GM12872 (cell line): ENCODE measurements around the gene LOXHD1.

Experiments used
- CTCF ChIP-seq: IDR thresholded peaks from 3 replicates; pipeline ENCODE4 v1.5.1; 2011; ENCODE audit warnings: low read depth, mild to moderate bottlenecking, low read length, moderate library complexity; ENCODE audit not compliant: insufficient read depth

LOXHD1 gene

GRCh38 chr18:46649071-46649862 lies 7.8 kb downstream of the LOXHD1 start:
- no peak for TF ChIP-seq CTCF

GRCh38 chr18:46646468-46646867 lies 10.6 kb downstream of the LOXHD1 start:
- no peak for TF ChIP-seq CTCF

GRCh38 chr18:46642561-46642960 lies 14.5 kb downstream of the LOXHD1 start:
- TF ChIP-seq CTCF, result no peak

GRCh38 chr18:46641917-46642316 lies 15.1 kb downstream of the LOXHD1 start:
- TF ChIP-seq CTCF, result no peak

- no peak for TF ChIP-seq CTCF
Measured at GRCh38 chr18:46639386-46639785, 17.6 kb downstream of the LOXHD1 start.

GRCh38 chr18:46636040-46636630 lies 20.9 kb downstream of the LOXHD1 start:
- TF ChIP-seq CTCF, result no peak

- TF ChIP-seq CTCF, result no peak
Measured at GRCh38 chr18:46632401-46633071, 24.5 kb downstream of the LOXHD1 start.
